Kidney (tissue), 14 donors: ENCODE data around the gene NDUFA12. TPM values are rescaled to one million over a fixed set of nuclear protein-coding genes. Genes with fewer than 3 reads are reported as not detected.

Experiments used
- DNase-seq, 5 donors: peaks; one replicate each; pipeline ENCODE4 v3.0.0-alpha.2; 2013 to 2020
- FAIRE-seq: peaks from 2 replicates; lab custom pipeline; 2012; peaks lifted over from hg19 to GRCh38; lab: Jason Lieb, UNC
- H3K27ac ChIP-seq, 2 donors: one replicate each; pipeline ENCODE4 v1.7.0; 2013; ENCODE audit warnings: low read depth in 2 of 2, low read length in 2 of 2, inconsistent platforms in 1 of 2
- H3K27me3 ChIP-seq: one replicate; pipeline ENCODE4 v1.7.1; 2013; ENCODE audit warnings: low read length, inconsistent platforms; ENCODE audit not compliant: control insufficient read depth, insufficient read depth
- H3K36me3 ChIP-seq, 3 donors: one replicate each; pipeline versions ENCODE4 v1.7.0 to v1.7.1; 2013; ENCODE audit warnings: low read length in 3 of 3, control low read depth in 1 of 3, inconsistent platforms in 1 of 3; ENCODE audit not compliant: insufficient read depth in 3 of 3, control insufficient read depth in 2 of 3
- H3K4me1 ChIP-seq, 3 donors: one replicate each; pipeline versions ENCODE4 v1.7.0 to v1.7.1; 2013; ENCODE audit warnings: low read length in 3 of 3, inconsistent platforms in 1 of 3, low read depth in 1 of 3; ENCODE audit not compliant: control insufficient read depth in 2 of 3, insufficient read depth in 2 of 3
- H3K4me3 ChIP-seq, 3 donors: one replicate each; pipeline versions ENCODE4 v1.7.0 to v1.8.1; 2013; ENCODE audit warnings: low read length in 3 of 3, control low read depth in 1 of 3, inconsistent platforms in 1 of 3
- H3K9ac ChIP-seq, 3 donors: one replicate each; pipeline versions ENCODE4 v1.7.0 to v1.7.1; 2013; ENCODE audit warnings: low read length in 3 of 3, control low read depth in 1 of 3, inconsistent platforms in 1 of 3
- H3K9me3 ChIP-seq, 3 donors: one replicate each; pipeline versions ENCODE4 v1.7.0 to v1.7.1; 2013; ENCODE audit warnings: low read length in 3 of 3, control low read depth in 1 of 3, inconsistent platforms in 1 of 3; ENCODE audit not compliant: control insufficient read depth in 2 of 3, insufficient read depth in 1 of 3
- intact Hi-C: fragments of 100-400 bp; cut with DNase I; formaldehyde crosslinking; loops from one replicate; pipeline ENCODE4 v1.11.1; 2022
- polyA plus RNA-seq: library from polyadenylated mRNA; stranded (reverse); fragments of 350-450 nt; fragmentation: Illumina TruSeq; extraction: RNeasy Lipid Tissue Mini Kit (QIAGEN cat#74804); gene quantifications from one replicate; pipeline ENCODE4 v1.2.3, GENCODE V29; 2014; ENCODE audit warnings: low read depth, low replicate concordance; ENCODE audit not compliant: insufficient read depth
- total RNA-seq: library from RNA; stranded (reverse); fragmentation: NEBNext Ultra II Directional; extraction: Animal tissue kit (Norgen Biotek cat#: 25700); gene quantifications from one replicate; pipeline ENCODE4 v1.2.1, GENCODE V29; 2021
- TF ChIP-seq, protein P1 (sequence below): IDR thresholded peaks from 3 replicates; pipeline ENCODE4 v1.5.1; 2012; ENCODE audit warnings: mild to moderate bottlenecking, moderate library complexity, borderline replicate concordance; ENCODE audit not compliant: insufficient read depth; ENCODE audit errors: extremely low read depth
- donor health status: control.
- donor health status: control.
- donor health status: control.
- donor health status: control.
- donor health status: control.
- donor health status: DM: yes; HTN: yes; CAD: no.
- donor health status: Normal renal cell carcinoma (clear cell type).

NDUFA12 gene
- total and polyA plus RNA-seq, 2 donors from 2014 or later = 79.0 to 246 TPM

DNA sequence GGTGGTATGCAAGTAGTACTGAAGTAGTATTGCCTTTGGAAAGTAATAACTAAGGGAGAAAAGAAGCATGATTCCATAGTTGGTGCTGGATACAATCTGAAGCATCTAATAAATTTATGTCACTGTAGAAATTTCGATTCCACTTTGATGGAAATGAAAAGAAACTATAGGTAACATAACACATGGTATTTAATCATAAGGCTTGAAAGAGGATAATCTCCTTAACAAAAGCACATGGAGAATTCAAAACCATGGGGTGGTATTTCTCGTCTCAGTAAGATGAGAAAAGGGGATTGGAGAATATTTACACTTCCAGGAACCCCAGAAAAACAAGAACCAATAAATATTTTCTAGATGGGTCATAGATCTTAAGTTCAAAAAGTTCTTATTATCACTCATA is 72.7 kb downstream of the NDUFA12 start:
- TF ChIP-seq, protein P1, sequence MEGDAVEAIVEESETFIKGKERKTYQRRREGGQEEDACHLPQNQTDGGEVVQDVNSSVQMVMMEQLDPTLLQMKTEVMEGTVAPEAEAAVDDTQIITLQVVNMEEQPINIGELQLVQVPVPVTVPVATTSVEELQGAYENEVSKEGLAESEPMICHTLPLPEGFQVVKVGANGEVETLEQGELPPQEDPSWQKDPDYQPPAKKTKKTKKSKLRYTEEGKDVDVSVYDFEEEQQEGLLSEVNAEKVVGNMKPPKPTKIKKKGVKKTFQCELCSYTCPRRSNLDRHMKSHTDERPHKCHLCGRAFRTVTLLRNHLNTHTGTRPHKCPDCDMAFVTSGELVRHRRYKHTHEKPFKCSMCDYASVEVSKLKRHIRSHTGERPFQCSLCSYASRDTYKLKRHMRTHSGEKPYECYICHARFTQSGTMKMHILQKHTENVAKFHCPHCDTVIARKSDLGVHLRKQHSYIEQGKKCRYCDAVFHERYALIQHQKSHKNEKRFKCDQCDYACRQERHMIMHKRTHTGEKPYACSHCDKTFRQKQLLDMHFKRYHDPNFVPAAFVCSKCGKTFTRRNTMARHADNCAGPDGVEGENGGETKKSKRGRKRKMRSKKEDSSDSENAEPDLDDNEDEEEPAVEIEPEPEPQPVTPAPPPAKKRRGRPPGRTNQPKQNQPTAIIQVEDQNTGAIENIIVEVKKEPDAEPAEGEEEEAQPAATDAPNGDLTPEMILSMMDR = no peak
- Histone ChIP-seq H3K27me3 (no peaks in the 10 kb centered on the region), H3K4me1 (no peaks in the 10 kb centered on the region), H3K9ac (no peak overlapping the region), H3K27ac (no peak overlapping the region), H3K36me3 (no peaks in the 10 kb centered on the region), H3K9me3 (no peaks in the 10 kb centered on the region), H3K4me3 (no peak overlapping the region)
- no peak for DNase-seq
- no peak for FAIRE-seq
- intact Hi-C loops = no loop called here

DNA sequence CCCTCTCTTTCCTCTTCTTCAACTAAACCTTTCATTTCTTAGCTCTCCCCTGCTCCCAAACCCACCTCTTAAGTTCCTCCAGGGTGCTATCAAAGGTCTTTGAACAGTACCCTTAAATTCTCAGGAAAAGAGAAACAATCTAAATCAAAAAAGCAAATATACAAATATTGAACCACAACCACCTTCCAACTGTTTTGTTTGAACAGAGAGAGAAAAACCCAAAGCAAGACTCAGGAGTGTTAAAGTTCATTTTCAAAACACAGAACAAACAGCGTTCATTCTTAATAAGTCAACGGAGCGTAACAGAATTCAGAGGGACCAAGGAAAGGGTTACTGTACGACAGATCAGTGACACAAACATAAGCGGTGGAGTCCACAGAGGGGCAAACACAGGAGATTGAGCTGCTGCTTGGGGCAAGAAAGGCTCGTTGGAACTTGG is 73.3 kb downstream of the NDUFA12 start:
- Histone ChIP-seq H3K36me3 (no peaks in the 10 kb centered on the region), H3K4me1 (no peaks in the 10 kb centered on the region), H3K9ac (no peak overlapping the region), H3K9me3 (no peaks in the 10 kb centered on the region), H3K4me3 (no peak overlapping the region), H3K27me3 (no peaks in the 10 kb centered on the region), H3K27ac (no peak overlapping the region)
- FAIRE-seq (no peak), DNase-seq (no peak)
- TF ChIP-seq, protein P1 = no peak
- intact Hi-C loops = no loop called here

DNA sequence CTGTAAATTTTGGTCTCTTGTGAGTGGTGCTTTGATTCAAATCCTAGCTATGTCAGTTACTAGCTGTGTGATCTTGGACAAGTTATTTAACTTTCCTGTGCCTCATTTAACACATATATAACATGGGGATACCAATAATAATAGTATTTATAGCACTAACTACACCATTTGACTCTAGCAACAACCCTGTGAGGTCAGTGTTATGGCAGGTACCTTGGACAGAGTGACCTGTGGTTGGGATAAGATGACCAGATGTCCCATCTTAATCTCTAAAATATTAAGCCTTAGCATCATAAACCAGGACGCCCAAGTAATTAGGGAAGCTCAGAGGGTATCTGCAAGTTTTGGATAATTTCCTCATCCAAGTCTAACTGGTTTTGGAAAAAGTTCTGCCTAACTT is 73.7 kb downstream of the NDUFA12 start:
- TF ChIP-seq, protein P1 = no peak
- H3K4me1 ChIP-seq = no peaks in the 10 kb centered on the region
- no peak overlapping the region for H3K9ac ChIP-seq
- intact Hi-C loops = no loop called here
- no peak overlapping the region for H3K27ac ChIP-seq
- no peaks in the 10 kb centered on the region for H3K9me3 ChIP-seq
- H3K4me3 ChIP-seq = no peak overlapping the region
- no peaks in the 10 kb centered on the region for H3K27me3 ChIP-seq
- no peak for DNase-seq
- H3K36me3 ChIP-seq = no peaks in the 10 kb centered on the region
- FAIRE-seq = no peak

DNA sequence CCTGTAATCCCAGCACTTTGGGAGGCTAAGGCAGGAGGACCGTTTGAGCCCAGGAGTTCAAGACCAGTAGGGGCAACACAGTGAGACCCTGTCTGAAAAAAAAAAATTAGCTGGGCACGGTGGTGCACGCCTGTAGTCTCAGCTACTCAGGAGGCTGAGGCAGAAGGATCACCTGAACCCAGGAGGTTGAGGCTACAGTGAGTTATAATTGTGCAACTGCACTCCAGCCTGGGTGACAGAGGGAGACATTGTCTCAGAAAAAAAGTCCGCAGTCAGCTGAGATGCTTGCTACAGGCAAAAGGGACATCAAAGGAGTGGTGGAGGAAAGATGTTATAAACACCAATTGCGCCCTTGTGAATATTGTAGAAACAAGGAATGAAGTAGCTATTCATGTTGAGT is 77.8 kb downstream of the NDUFA12 start:
- H3K27ac ChIP-seq = no peak overlapping the region

More for the DNA sequence above, 77.8 kb downstream of the NDUFA12 start:
- H3K9ac ChIP-seq = no peak overlapping the region
- FAIRE-seq (no peak), DNase-seq (no peak)
- TF ChIP-seq, protein P1 = no peak
- H3K4me1 ChIP-seq = no peaks in the 10 kb centered on the region
- H3K4me3 ChIP-seq = no peak overlapping the region
- no peaks in the 10 kb centered on the region for H3K9me3 ChIP-seq
- no peaks in the 10 kb centered on the region for H3K36me3 ChIP-seq
- intact Hi-C loops = no loop called here
- no peaks in the 10 kb centered on the region for H3K27me3 ChIP-seq
